ENCODE measurements around the gene DYRK3. TPM values are rescaled to one million over a fixed set of nuclear protein-coding genes. Genes with fewer than 3 reads are reported as not detected.

Gene DYRK3
- total and polyA plus RNA-seq, 10 of the 15 experiments (the other 5 are each of a cell fraction or from before 2014, with no cell fraction given), result 1.6 to 12.9 (median 10.3) TPM

- TF ChIP-seq NFXL1 (IDR thresholded peaks at IDR 0.05; ENCODE audit: borderline replicate concordance) (no peak), MXI1 (IDR thresholded peaks at IDR 0.05; ENCODE audit: low read depth, low read length) (peak; percentile 95), CBX3 (IDR thresholded peaks at IDR 0.05; ENCODE audit: borderline replicate concordance, low read depth) (no peak), SUPT20H (IDR thresholded peaks at IDR 0.05; ENCODE audit: borderline replicate concordance, control insufficient read depth, low read depth, low read length) (no peak), CBX5 (IDR thresholded peaks at IDR 0.05; ENCODE audit: low read depth) (no peak), STAT3 (IDR thresholded peaks at IDR 0.05; ENCODE audit: low read depth, low read length) (no peak), TARDBP (IDR thresholded peaks at IDR 0.05; ENCODE audit: borderline replicate concordance) (0 out of 2 replicates have a peak, but pooled peaks have one; percentile 12), CTCF (IDR thresholded peaks at IDR 0.05 in 2 of 3, conservative IDR thresholded peaks at IDR 0.05 in 1 of 3; ENCODE audit: control insufficient read depth in 2 of 3, extremely low read depth in 1 of 3, insufficient read depth in 1 of 3, low read depth in 3 of 3, low read length in 3 of 3) (0 out of 6 replicates have a peak, but pooled peaks of 1 of the 3 experiments have one; percentile 5), ETV6 (conservative IDR thresholded peaks at IDR 0.05 in 1 of 2, IDR thresholded peaks at IDR 0.05 in 1 of 2; ENCODE audit: borderline replicate concordance in 1 of 2, low read depth in 1 of 2) (no peak), NR2C2 (IDR thresholded peaks at IDR 0.05; ENCODE audit: borderline replicate concordance, control insufficient read depth, insufficient read length, low read depth) (no peak), EED (IDR thresholded peaks at IDR 0.05; ENCODE audit: low read depth) (peak; percentile 86), STAT1 (conservative IDR thresholded peaks at IDR 0.05) (no peak), HDAC2 (IDR thresholded peaks at IDR 0.05) (no peak), SMAD5 (IDR thresholded peaks at IDR 0.05; ENCODE audit: low read depth) (peak; percentile 73; the same call in 1 of the 2 replicates), KDM1A (IDR thresholded peaks at IDR 0.05; ENCODE audit: borderline replicate concordance) (no peak), RFX5 (IDR thresholded peaks at IDR 0.05; ENCODE audit: low read depth, low read length) (peak; percentile 6; the same call in 1 of the 2 replicates), SMARCA5 (IDR thresholded peaks at IDR 0.05) (no peak)
- TF ChIP-seq, protein P1, sequence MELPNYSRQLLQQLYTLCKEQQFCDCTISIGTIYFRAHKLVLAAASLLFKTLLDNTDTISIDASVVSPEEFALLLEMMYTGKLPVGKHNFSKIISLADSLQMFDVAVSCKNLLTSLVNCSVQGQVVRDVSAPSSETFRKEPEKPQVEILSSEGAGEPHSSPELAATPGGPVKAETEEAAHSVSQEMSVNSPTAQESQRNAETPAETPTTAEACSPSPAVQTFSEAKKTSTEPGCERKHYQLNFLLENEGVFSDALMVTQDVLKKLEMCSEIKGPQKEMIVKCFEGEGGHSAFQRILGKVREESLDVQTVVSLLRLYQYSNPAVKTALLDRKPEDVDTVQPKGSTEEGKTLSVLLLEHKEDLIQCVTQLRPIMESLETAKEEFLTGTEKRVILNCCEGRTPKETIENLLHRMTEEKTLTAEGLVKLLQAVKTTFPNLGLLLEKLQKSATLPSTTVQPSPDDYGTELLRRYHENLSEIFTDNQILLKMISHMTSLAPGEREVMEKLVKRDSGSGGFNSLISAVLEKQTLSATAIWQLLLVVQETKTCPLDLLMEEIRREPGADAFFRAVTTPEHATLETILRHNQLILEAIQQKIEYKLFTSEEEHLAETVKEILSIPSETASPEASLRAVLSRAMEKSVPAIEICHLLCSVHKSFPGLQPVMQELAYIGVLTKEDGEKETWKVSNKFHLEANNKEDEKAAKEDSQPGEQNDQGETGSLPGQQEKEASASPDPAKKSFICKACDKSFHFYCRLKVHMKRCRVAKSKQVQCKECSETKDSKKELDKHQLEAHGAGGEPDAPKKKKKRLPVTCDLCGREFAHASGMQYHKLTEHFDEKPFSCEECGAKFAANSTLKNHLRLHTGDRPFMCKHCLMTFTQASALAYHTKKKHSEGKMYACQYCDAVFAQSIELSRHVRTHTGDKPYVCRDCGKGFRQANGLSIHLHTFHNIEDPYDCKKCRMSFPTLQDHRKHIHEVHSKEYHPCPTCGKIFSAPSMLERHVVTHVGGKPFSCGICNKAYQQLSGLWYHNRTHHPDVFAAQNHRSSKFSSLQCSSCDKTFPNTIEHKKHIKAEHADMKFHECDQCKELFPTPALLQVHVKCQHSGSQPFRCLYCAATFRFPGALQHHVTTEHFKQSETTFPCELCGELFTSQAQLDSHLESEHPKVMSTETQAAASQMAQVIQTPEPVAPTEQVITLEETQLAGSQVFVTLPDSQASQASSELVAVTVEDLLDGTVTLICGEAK (IDR thresholded peaks at IDR 0.05; ENCODE audit: borderline replicate concordance), result no peak
- TF ChIP-seq, protein P2, sequence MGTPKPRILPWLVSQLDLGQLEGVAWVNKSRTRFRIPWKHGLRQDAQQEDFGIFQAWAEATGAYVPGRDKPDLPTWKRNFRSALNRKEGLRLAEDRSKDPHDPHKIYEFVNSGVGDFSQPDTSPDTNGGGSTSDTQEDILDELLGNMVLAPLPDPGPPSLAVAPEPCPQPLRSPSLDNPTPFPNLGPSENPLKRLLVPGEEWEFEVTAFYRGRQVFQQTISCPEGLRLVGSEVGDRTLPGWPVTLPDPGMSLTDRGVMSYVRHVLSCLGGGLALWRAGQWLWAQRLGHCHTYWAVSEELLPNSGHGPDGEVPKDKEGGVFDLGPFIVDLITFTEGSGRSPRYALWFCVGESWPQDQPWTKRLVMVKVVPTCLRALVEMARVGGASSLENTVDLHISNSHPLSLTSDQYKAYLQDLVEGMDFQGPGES (IDR thresholded peaks at IDR 0.05), result no peak
- TF ChIP-seq, protein P3, sequence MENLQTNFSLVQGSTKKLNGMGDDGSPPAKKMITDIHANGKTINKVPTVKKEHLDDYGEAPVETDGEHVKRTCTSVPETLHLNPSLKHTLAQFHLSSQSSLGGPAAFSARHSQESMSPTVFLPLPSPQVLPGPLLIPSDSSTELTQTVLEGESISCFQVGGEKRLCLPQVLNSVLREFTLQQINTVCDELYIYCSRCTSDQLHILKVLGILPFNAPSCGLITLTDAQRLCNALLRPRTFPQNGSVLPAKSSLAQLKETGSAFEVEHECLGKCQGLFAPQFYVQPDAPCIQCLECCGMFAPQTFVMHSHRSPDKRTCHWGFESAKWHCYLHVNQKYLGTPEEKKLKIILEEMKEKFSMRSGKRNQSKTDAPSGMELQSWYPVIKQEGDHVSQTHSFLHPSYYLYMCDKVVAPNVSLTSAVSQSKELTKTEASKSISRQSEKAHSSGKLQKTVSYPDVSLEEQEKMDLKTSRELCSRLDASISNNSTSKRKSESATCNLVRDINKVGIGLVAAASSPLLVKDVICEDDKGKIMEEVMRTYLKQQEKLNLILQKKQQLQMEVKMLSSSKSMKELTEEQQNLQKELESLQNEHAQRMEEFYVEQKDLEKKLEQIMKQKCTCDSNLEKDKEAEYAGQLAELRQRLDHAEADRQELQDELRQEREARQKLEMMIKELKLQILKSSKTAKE (IDR thresholded peaks at IDR 0.05; ENCODE audit: low read depth, poor library complexity, severe bottlenecking), result no peak
Measured at GRCh38 chr1:206635080-206635977, at the start of gene DYRK3 (continued).
